CD14-positive monocyte (primary cell): ENCODE results near the gene OTULIN. TPM values are rescaled to one million over a fixed set of nuclear protein-coding genes. Genes with fewer than 3 reads are reported as not detected.
A peak's percentile ranks its signal among the peaks of the same experiment; 100 is the strongest.

Experiments
- DNase-seq, 3 donors: peaks; one replicate each; pipeline ENCODE4 v3.0.0-alpha.2; 2011 to 2022
- H2AFZ ChIP-seq: 2 replicates; pipeline ENCODE4 v1.6.0; 2012; ENCODE audit warnings: mild to moderate bottlenecking, low read depth, low read length, inconsistent platforms; ENCODE audit not compliant: insufficient read depth, poor library complexity, severe bottlenecking
- H3K27ac ChIP-seq, 2 donors: 1 replicate in 1 of 2; 2 replicates in 1 of 2; pipeline ENCODE4 v1.5.1; 2012 to 2013; ENCODE audit warnings: low read length in 2 of 2, control low read depth in 1 of 2, inconsistent platforms in 1 of 2, low read depth in 1 of 2, mild to moderate bottlenecking in 1 of 2
- H3K27me3 ChIP-seq, 2 donors: one replicate each; pipeline versions ENCODE4 v1.6.0 to v1.6.1; 2011 to 2013; ENCODE audit warnings: low read length in 2 of 2; ENCODE audit not compliant: control insufficient read depth in 2 of 2, insufficient read depth in 2 of 2
- H3K36me3 ChIP-seq, 2 donors: replicated peaks in 1 of 2; 1 replicate in 1 of 2; 2 replicates in 1 of 2; pipeline versions ENCODE4 v1.5.1 to v1.6.1; 2012 to 2013; ENCODE audit warnings: low read length in 2 of 2, control low read depth in 1 of 2, inconsistent platforms in 1 of 2, mild to moderate bottlenecking in 1 of 2; ENCODE audit not compliant: insufficient read depth in 2 of 2, control insufficient read depth in 1 of 2
- H3K4me1 ChIP-seq, 2 donors: 1 replicate in 1 of 2; 2 replicates in 1 of 2; pipeline versions ENCODE4 v1.5.1 to v1.6.1; 2012 to 2013; ENCODE audit warnings: low read length in 2 of 2, control low read depth in 1 of 2, inconsistent platforms in 1 of 2, mild to moderate bottlenecking in 1 of 2, moderate library complexity in 1 of 2; ENCODE audit not compliant: insufficient read depth in 2 of 2, control insufficient read depth in 1 of 2
- H3K4me2 ChIP-seq: replicated peaks from 2 replicates; pipeline ENCODE3; 2012; ENCODE audit warnings: low read length, moderate library complexity, mild to moderate bottlenecking; ENCODE audit not compliant: poor library complexity, severe bottlenecking; ENCODE audit errors: extremely low read depth
- H3K4me3 ChIP-seq, 3 experiments: fragments of 200-600 bp in 1 of 3; sonication (generic) in 1 of 3; replicated peaks in 1 of 3; 1 replicate in 2 of 3; 2 replicates in 1 of 3; pipeline ENCODE4 v1.5.1; 2011 to 2013; ENCODE audit warnings: low read length in 3 of 3, mild to moderate bottlenecking in 3 of 3, control low read depth in 2 of 3, low read depth in 2 of 3, inconsistent platforms in 1 of 3, moderate library complexity in 1 of 3
- H3K79me2 ChIP-seq: 2 replicates; pipeline ENCODE4 v1.6.0; 2012; ENCODE audit warnings: mild to moderate bottlenecking, control low read depth, inconsistent platforms, low read length, moderate library complexity; ENCODE audit not compliant: insufficient read depth
- H3K9ac ChIP-seq: 2 replicates; pipeline ENCODE4 v1.6.0; 2017; ENCODE audit warnings: low read length, mild to moderate bottlenecking; ENCODE audit not compliant: insufficient read depth, poor library complexity, severe bottlenecking
- H3K9me3 ChIP-seq, 2 donors: replicated peaks in 1 of 2; 1 replicate in 1 of 2; 2 replicates in 1 of 2; pipeline versions ENCODE4 v1.5.1 to v1.6.1; 2012 to 2013; ENCODE audit warnings: low read length in 2 of 2, control low read depth in 1 of 2; ENCODE audit not compliant: control insufficient read depth in 1 of 2, insufficient read depth in 1 of 2
- H4K20me1 ChIP-seq: 2 replicates; pipeline ENCODE4 v1.6.0; 2012; ENCODE audit warnings: mild to moderate bottlenecking, low read length, control low read depth, moderate library complexity; ENCODE audit not compliant: insufficient read depth
- H3K27ac Mint-ChIP-seq, 7 donors: one replicate each; pipeline ENCODE4 v1.8.0; 2020; ENCODE audit warnings: mild to moderate bottlenecking in 7 of 7, mixed read lengths in 7 of 7, moderate library complexity in 6 of 7, inconsistent platforms in 2 of 7
- H3K27me3 Mint-ChIP-seq, 3 donors: one replicate each; pipeline ENCODE4 v1.8.0; 2021 to 2022; ENCODE audit warnings: low read depth in 3 of 3, mild to moderate bottlenecking in 3 of 3, mixed read lengths in 3 of 3, moderate library complexity in 3 of 3, inconsistent platforms in 1 of 3
- H3K36me3 Mint-ChIP-seq, 2 donors: one replicate each; pipeline ENCODE4 v1.8.0; 2020; ENCODE audit warnings: mixed read lengths in 2 of 2, inconsistent platforms in 1 of 2, mild to moderate bottlenecking in 1 of 2
- H3K4me1 Mint-ChIP-seq: one replicate; pipeline ENCODE4 v1.8.0; 2020; ENCODE audit warnings: mild to moderate bottlenecking, mixed read lengths
- H3K4me3 Mint-ChIP-seq, 2 donors: one replicate each; pipeline ENCODE4 v1.8.0; 2020; ENCODE audit warnings: mild to moderate bottlenecking in 2 of 2, mixed read lengths in 2 of 2, moderate library complexity in 1 of 2
- H3K9me3 Mint-ChIP-seq, 7 donors: one replicate each; pipeline ENCODE4 v1.8.0; 2020 to 2022; ENCODE audit warnings: mixed read lengths in 7 of 7, mild to moderate bottlenecking in 6 of 7, moderate library complexity in 6 of 7, inconsistent platforms in 2 of 7
- CTCF ChIP-seq: fragments of 200-600 bp; IDR thresholded peaks from one replicate; pipeline ENCODE4 v1.8.0; 2022; ENCODE audit warnings: antibody characterized with exemption, mild to moderate bottlenecking
- WGBS: methylation state at CpG from one replicate; pipeline ENCODE4 v1.1.5; 2013; ENCODE audit warnings: missing lambda C conversion rate; ENCODE audit not compliant: insufficient coverage; 5-methylcytosine and 5-hydroxymethylcytosine counted together
- intact Hi-C, 2 donors: fragments of 100-400 bp; cut with micrococcal nuclease; formaldehyde crosslinking; loops; one replicate each; pipeline versions ENCODE4 v1.15.0 to v1.15.1; 2023
- polyA plus RNA-seq, 3 donors: library from polyadenylated mRNA; depleted of rRNA in 1 of 3; unstranded in 2 of 3; stranded (reverse) in 1 of 3; fragments of 300-500 nt in 2 of 3; fragments of >200 nt in 1 of 3; fragmentation: Illumina TruSeq in 2 of 3; gene quantifications; 1 replicate in 2 of 3; 2 replicates in 1 of 3; pipeline ENCODE4 v1.2.3, GENCODE V29; 2012 to 2021

The OTULIN gene
- polyA plus RNA-seq, 3 donors: 13.7 to 14.2 (median 14.0) TPM

GRCh38 chr5:14674983-14675854, 10.7 kb downstream of the OTULIN start:
- Histone ChIP-seq H3K9me3 (no peaks in the 10 kb centered on the region), H4K20me1 (peaks cover 98% of the 10 kb centered on the region), H3K27ac (peak overlapping the region in 1 of 2 donors; percentile 77), H3K36me3 (peaks cover 11 to 44% of the 10 kb centered on the region in 2 donors), H3K4me2 (peak overlapping the region; percentile 65), H3K27me3 (no peaks in the 10 kb centered on the region), H2AFZ (no peak overlapping the region), H3K4me1 (peaks cover 49 to 54% of the 10 kb centered on the region in 2 donors), H3K9ac (peak overlapping the region; percentile 29), H3K79me2 (peaks cover 89% of the 10 kb centered on the region), H3K4me3 (peak overlapping the region in 1 of 3 experiments; percentile 45)
- WGBS: 100% methylated on average over 1 of the region's 8 CpGs
- Mint-ChIP-seq H3K4me3 (peak overlapping the region in 1 of 2 donors; percentile 60), H3K27ac (peak overlapping the region; percentile 42 to 93 (median 82)), H3K9me3 (peaks cover 0 to 3% (median 0%) of the 10 kb centered on the region in 7 donors), H3K36me3 (peaks cover 43 to 59% of the 10 kb centered on the region in 2 donors), H3K4me1 (peaks cover 63% of the 10 kb centered on the region), H3K27me3 (peaks cover 0 to 2% (median 0%) of the 10 kb centered on the region in 3 donors)
- intact Hi-C loops: no loop called here
- DNase-seq: no peak
- no peak for TF ChIP-seq CTCF

- Mint-ChIP-seq H3K4me1 (peaks cover 59% of the 10 kb centered on the region), H3K27me3 (peaks cover 0 to 2% (median 0%) of the 10 kb centered on the region in 3 donors), H3K9me3 (peaks cover 0 to 3% (median 0%) of the 10 kb centered on the region in 7 donors), H3K36me3 (peaks cover 48 to 66% of the 10 kb centered on the region in 2 donors), H3K4me3 (peak overlapping the region; percentile 60 to 80), H3K27ac (peak overlapping the region; percentile 82 to 93 (median 91))
- Histone ChIP-seq H3K9me3 (no peaks in the 10 kb centered on the region), H3K4me2 (peak overlapping the region; percentile 65), H3K36me3 (peaks cover 17 to 51% of the 10 kb centered on the region in 2 donors), H3K27ac (peak overlapping the region; percentile 43 to 77), H3K4me3 (peak overlapping the region in 2 of 3 experiments; percentile 5 to 45), H3K79me2 (peaks cover 84% of the 10 kb centered on the region), H4K20me1 (peaks cover 95% of the 10 kb centered on the region), H2AFZ (no peak overlapping the region), H3K9ac (peak overlapping the region; percentile 47), H3K27me3 (no peaks in the 10 kb centered on the region), H3K4me1 (peaks cover 44 to 48% of the 10 kb centered on the region in 2 donors)
- WGBS: 0% methylated on average over 1 of the region's 6 CpGs
- TF ChIP-seq CTCF: no peak
- peak in 2 of 3 donors; percentile 28 to 54 for DNase-seq
- intact Hi-C loops: no loop called here
Measured at GRCh38 chr5:14675865-14676300, 11.4 kb downstream of the OTULIN start.
